Measurements from ENCODE around the gene JOSD2. TPM values are rescaled to one million over a fixed set of nuclear protein-coding genes. Genes with fewer than 3 reads are reported as not detected.

Gene JOSD2
- total and polyA plus RNA-seq, 9 of the 15 experiments (the other 6 are each of a cell fraction or from before 2014, with no cell fraction given) = 0.06 to 14.4 (median 3.1) TPM

- TF ChIP-seq POLR2H (tag; IDR thresholded peaks at IDR 0.05; ENCODE audit: low read depth) = no peak
- TF ChIP-seq, protein P1, sequence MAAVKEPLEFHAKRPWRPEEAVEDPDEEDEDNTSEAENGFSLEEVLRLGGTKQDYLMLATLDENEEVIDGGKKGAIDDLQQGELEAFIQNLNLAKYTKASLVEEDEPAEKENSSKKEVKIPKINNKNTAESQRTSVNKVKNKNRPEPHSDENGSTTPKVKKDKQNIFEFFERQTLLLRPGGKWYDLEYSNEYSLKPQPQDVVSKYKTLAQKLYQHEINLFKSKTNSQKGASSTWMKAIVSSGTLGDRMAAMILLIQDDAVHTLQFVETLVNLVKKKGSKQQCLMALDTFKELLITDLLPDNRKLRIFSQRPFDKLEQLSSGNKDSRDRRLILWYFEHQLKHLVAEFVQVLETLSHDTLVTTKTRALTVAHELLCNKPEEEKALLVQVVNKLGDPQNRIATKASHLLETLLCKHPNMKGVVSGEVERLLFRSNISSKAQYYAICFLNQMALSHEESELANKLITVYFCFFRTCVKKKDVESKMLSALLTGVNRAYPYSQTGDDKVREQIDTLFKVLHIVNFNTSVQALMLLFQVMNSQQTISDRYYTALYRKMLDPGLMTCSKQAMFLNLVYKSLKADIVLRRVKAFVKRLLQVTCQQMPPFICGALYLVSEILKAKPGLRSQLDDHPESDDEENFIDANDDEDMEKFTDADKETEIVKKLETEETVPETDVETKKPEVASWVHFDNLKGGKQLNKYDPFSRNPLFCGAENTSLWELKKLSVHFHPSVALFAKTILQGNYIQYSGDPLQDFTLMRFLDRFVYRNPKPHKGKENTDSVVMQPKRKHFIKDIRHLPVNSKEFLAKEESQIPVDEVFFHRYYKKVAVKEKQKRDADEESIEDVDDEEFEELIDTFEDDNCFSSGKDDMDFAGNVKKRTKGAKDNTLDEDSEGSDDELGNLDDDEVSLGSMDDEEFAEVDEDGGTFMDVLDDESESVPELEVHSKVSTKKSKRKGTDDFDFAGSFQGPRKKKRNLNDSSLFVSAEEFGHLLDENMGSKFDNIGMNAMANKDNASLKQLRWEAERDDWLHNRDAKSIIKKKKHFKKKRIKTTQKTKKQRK (IDR thresholded peaks at IDR 0.05; ENCODE audit: borderline replicate concordance, low read depth, low read length) = no peak
Measured at GRCh38 chr19:50553134-50553703, 42.2 kb upstream of the JOSD2 start (continued).

DNA sequence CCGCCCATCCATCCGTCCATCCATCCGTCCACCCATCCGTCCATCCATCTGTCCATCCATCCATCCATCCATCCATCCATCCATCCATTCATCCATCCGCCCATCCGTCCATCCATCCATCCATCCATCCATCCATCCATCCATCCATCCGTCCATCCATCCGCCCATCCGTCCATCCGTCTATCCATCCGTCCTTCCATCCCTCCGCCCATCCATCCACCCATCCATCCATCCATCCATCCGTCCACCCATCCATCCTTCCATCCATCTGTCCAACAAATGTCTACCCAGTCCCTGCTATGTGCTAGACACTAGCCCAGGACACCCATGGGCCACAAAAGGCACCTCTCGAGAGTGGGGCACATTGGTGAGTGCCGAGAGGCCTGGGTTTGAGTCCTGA, 41.5 kb upstream of the JOSD2 start:
- Histone ChIP-seq H3K27ac (ENCODE audit: extremely low read depth, low read depth, low read length) (no peak overlapping the region), H3K36me3 (ENCODE audit: control insufficient read depth, insufficient read depth, low read length) (no peaks in the 10 kb centered on the region), H2AFZ (ENCODE audit: low read depth, low read length) (no peak overlapping the region), H4K20me1 (replicated peaks; ENCODE audit: control insufficient read depth, insufficient read depth, low read length) (peaks cover 8% of the 10 kb centered on the region), H3K79me2 (ENCODE audit: control insufficient read depth, insufficient read depth, low read length) (no peaks in the 10 kb centered on the region), H3K4me3 (no peak overlapping the region), H3K9me3 (replicated peaks; ENCODE audit: control insufficient read depth, insufficient read depth, low read depth, low read length) (no peaks in the 10 kb centered on the region), H3K9me1 (ENCODE audit: control insufficient read depth, insufficient read depth, low read length) (no peaks in the 10 kb centered on the region), H3K9ac (ENCODE audit: insufficient read depth in 1 of 2, low read depth in 2 of 2, low read length in 2 of 2) (no peak overlapping the region), H3K4me1 (replicated peaks in 1 of 2; ENCODE audit: control insufficient read depth in 2 of 2, insufficient read depth in 2 of 2, low read length in 2 of 2) (peaks cover 10 to 48% of the 10 kb centered on the region in 2 experiments), H3K4me2 (ENCODE audit: insufficient read depth, low read length) (no peak overlapping the region), H3K27me3 (ENCODE audit: control insufficient read depth in 2 of 2, insufficient read depth in 2 of 2, low read length in 2 of 2) (peaks cover 0 to 32% of the 10 kb centered on the region in 2 experiments; a peak in 3 of 5 replicates)
- TF ChIP-seq ZNF134 (CRISPR knock-in tag; conservative IDR thresholded peaks at IDR 0.05) (no peak), TAL1 (IDR thresholded peaks at IDR 0.05) (no peak), ARHGAP35 (IDR thresholded peaks at IDR 0.05; ENCODE audit: partially characterized antibody) (no peak), ZNF655 (CRISPR knock-in tag; IDR thresholded peaks at IDR 0.05) (no peak), ZNF583 (CRISPR knock-in tag; IDR thresholded peaks at IDR 0.05) (no peak), L3MBTL2 (IDR thresholded peaks at IDR 0.05) (no peak), CEBPB (tag; IDR thresholded peaks at IDR 0.05) (no peak), SMARCB1 (IDR thresholded peaks at IDR 0.05; ENCODE audit: insufficient read length, low read depth) (no peak), KAT2B (IDR thresholded peaks at IDR 0.05; ENCODE audit: low read depth, low read length) (no peak), SRSF7 (optimal IDR thresholded peaks at IDR 0.05; ENCODE audit: low read depth, low read length) (no peak), HSF4 (CRISPR knock-in tag; IDR thresholded peaks at IDR 0.05; ENCODE audit: borderline replicate concordance) (no peak), POLR2H (tag; IDR thresholded peaks at IDR 0.05; ENCODE audit: low read depth) (no peak)
- intact Hi-C loops (cut with micrococcal nuclease) = no loop called here
- no peak for DNase-seq (ENCODE audit: extremely low read depth in 1 of 4, low spot score in 3 of 4)
- ChIA-PET CTCF (ENCODE audit: low intra/inter-chr PET ratio) (no interaction called here), POLR2A (interaction anchor here (0.6 kb wide), 1 partner anchor 140 kb away, joined by 3 read pairs; no protein-coding TSS in a partner anchor)
- WGBS (ENCODE audit: insufficient coverage, low coverage, missing lambda C conversion rate) = 52% methylated on average over 13 of the region's 15 CpGs
- no peak for ATAC-seq
- BruUV-seq (replicated peaks) = no TSS peak
- in situ Hi-C loops (cut with MboI) = no loop called here
- no peak for FAIRE-seq
